Activated gamma-delta T cell treated with Interleukin-2 at 50 U/mL for 16 hours (primary cell): ENCODE results near the gene MORN1.

Experiments
- DNase-seq: peaks from one replicate; pipeline ENCODE4 v3.0.0-alpha.2; 2020

MORN1 gene

GRCh38 chr1:2349806-2350205, 41.5 kb downstream of the MORN1 start:
- no peak for DNase-seq

DNA sequence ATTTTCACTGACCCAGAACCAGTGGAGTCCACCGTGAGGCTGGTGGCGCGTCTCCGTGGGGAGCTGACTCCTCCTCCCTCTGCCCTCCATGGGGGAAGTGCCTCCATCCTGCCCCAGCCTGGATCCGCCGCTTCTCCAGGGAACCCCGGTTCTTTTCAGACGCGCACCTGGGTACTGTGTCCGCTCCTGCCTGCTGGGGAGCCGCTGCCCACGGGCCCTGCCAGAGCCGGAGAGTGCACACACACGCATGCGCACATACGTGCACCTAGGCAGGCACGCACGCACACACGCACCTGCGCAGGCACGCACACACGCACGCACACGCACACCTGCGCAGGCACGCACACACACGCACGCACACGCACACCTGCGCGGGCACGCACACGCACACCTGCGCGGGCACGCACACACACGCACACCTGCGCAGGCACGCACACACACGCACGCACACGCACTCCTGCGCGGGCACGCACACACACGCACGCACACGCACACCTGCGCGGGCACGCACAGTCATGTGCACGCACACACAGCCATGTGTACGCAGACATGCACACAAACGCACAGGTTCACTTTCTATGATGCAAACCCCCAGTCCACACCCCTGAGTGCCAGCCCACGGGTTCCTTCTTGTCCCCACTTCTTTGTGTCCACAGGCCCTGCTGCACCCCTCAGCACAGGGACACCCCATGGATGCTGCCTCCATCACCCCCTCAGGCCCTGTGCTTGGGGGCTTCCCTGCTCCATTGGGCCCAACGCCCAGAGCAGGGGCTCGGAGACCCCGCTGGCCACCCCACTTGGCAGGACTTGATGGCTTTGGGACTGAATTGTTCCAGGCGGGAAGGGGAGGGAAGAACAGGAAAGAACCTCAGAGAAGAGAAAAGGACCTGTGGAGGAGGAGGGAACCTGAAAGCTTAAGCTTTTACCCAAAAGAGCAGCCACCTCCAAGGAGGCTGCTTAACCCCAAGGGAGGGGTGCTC, 42.7 kb downstream of the MORN1 start:
- no peak for DNase-seq

GRCh38 chr1:2347896-2348295, 43.5 kb downstream of the MORN1 start:
- DNase-seq: no peak

DNA sequence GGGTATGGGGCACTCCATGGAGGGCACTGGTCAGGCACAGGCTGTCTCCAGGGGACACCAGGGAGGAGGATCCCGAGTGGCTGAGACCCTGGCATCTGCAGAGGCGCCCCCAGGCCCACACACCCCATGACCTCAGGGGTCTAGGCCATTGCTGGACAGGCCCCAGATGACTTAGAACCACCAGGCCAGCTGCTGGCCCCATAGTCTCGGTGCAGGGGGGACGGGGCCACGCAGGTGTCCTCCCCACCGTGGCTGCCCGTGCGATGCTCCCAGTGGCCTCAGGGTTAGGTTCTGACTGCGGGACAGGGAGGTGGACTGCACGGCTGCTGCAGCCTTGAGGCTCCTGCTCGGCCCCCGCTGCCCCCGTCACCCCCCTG, 44.0 kb downstream of the MORN1 start:
- no peak for DNase-seq

GRCh38 chr1:2346691-2347408, 44.5 kb downstream of the MORN1 start:
- no peak for DNase-seq

DNA sequence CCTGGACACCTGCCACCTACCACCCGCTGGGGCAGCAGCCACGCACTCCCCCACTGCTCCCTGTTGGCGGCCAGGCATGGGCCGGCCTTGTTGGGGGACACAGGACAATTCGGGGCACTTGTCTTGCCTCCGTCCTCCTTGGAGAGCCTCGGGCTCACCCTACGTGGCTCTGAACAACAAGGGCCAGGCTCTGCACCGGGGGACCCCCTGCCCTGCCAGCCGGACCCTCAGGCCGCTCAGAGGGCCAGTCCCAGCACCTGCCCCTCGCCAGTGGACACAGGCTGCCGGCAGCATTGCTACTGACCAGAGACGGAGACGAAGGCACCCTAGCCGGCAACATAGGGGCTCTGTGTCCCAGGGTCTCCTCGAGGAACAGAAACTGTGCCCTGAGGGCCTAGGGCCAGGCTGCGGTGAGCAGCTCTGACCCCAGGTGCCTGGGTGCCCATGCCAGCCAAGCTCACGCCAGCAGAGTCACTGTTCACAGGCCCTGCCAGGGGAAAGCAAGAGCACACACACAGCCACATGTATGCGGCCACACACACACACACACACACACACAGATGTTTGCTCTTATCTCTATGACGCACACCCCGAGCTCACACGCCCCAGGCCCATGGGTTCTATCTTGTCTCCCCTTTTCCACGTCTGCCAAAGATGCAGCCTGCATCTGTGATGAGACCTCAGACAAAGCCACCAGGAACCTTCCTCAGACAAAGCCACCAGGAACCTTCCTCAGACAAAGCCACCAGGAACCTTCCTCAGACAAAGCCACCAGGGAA, 45.9 kb downstream of the MORN1 start:
- no peak for DNase-seq

GRCh38 chr1:2344744-2345296, 46.5 kb downstream of the MORN1 start:
- DNase-seq: no peak

DNA sequence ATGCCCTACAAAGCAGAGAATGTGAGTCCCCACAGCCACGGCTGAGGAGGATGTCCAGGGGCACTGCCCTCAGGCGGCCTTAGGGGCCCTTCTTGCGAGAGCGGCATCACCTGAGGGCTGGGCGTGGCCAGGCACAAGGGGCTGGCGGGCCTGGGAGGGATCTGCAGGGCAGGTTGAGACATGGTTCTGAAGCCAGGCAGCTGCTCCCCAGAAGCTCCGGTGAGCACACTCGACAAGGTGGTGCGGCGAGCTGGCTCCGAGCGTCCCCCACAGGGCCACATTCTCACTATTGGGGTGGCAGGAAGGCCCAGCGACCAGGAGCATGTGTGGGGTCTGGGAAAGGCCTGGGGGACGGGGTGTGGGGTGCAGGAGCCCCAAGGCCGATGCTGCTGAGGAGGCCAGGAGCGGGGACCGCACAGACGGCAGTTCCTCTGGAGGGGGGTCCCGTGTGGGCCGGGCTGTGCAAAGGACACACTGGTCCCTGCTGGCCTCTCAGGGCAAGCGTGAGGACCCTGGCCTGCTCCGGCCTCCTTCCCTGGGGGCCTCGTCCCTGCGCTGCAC, 47.2 kb downstream of the MORN1 start:
- DNase-seq: no peak

- no peak for DNase-seq
Observed at GRCh38 chr1:2343023-2343935, 48.1 kb downstream of the MORN1 start.

- DNase-seq: no peak
Observed at GRCh38 chr1:2342384-2343022, 48.9 kb downstream of the MORN1 start.

DNA sequence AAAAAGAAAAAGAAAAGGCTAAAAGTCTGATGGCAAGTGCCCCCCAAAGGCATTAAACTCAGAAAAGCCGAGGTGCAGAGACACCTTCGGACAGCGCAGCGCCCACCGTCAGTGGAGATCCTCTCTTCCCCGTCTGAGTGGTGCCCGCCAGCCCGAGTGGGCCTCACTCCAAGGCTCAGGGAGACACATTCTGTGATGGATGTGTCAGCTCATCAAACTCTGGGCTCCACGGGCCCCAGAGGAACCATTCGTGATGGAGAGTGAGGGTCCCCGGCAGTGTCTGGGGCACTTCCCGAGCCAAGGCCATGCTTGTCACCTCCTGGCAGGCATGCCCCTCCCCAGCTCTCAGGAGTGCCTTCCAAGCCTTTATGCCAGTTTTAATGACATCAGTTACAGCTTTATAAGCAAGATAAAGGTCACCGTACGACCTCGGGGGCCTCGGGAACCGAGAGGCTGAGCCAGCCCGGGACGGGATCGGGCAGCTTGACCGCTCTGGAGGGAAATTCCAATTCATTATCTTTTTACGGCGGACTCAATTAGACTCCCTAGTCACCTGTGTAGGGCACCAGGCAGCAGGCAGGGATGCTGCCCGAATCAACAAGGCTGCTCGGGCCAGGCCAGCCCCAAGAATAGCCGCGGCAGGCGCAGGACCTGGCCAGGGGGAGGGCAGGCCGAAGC, 49.5 kb downstream of the MORN1 start:
- no peak for DNase-seq

DNA sequence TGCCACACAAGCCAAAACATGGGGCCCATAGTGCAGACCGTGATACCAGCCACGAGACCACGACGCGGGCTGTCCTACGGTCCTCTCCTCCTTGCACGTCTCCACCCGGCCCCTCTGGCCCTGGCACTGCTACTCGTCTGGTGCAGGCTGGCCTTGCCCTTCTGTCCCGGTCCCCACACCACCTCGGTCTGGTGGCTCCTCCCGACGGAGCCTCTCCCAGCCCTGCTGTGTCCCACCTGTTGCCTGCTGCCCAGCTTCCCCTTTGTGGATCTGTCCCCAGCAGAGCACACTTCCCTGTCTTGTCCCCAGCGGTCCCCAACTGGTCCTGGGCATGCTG, 50.5 kb downstream of the MORN1 start:
- no peak for DNase-seq

GRCh38 chr1:2340086-2340917, 51.1 kb downstream of the MORN1 start:
- no peak for DNase-seq

- DNase-seq: no peak
Observed at GRCh38 chr1:2339206-2340085, 51.9 kb downstream of the MORN1 start.

DNA sequence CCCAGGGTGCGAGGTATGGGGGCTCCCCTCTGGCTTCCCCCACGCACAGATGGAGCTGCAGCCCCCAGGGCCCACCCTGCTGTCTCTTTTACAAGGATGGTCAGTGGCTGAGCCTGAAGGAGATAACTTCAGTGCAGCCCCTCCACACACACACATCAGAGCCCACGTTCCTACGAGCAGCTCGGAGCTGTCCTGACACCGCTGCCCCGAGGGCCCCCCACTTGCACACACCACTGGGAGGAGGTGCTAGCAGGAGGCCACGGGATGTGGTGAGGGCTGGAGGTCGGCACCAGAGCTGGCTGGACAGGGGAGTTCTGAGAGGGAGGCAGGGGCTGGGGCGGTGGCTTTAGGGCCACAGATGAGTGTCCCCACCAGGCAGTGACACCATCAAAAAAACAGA, 53.9 kb downstream of the MORN1 start:
- DNase-seq: no peak

DNA sequence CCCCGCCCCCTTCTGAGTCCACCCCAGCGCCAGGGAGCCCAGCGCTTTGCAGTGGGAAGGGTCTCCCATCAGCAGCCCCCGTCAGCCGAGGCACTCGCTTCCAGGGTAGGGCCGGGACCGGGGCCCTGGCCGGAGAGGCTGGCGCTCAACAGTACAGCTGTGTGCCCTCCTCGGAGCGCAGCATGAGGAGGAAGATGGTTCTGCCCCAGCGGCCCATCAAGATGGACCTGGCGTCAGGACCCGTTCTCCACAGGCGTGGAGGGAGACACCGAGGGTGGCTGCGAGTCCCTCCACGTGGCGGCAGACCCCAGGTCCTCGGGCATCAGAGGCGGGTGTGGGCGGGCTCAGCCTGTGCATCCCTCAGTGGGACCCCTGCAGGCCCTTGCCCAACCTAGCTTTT, 54.3 kb downstream of the MORN1 start:
- DNase-seq: no peak

GRCh38 chr1:2336499-2336898, 54.9 kb downstream of the MORN1 start:
- DNase-seq: no peak

- no peak for DNase-seq
Observed at GRCh38 chr1:2335721-2336455, 55.5 kb downstream of the MORN1 start.
